GM10266 (cell line): ENCODE measurements around the gene STYXL2.

Experiments used
- DNase-seq: peaks from one replicate; pipeline ENCODE4 v3.0.0; 2012; ENCODE audit errors: extremely low spot score
- TF ChIP-seq, protein P1 (sequence below): IDR thresholded peaks from 2 replicates; pipeline ENCODE4 v1.5.1; 2012; ENCODE audit warnings: mild to moderate bottlenecking, low read depth; ENCODE audit not compliant: control insufficient read depth, insufficient read depth; ENCODE audit errors: missing control alignments

The STYXL2 gene

GRCh38 chr1:167126317-167126716, 32.4 kb downstream of the STYXL2 start:
- DNase-seq = no peak
- TF ChIP-seq, protein P1, sequence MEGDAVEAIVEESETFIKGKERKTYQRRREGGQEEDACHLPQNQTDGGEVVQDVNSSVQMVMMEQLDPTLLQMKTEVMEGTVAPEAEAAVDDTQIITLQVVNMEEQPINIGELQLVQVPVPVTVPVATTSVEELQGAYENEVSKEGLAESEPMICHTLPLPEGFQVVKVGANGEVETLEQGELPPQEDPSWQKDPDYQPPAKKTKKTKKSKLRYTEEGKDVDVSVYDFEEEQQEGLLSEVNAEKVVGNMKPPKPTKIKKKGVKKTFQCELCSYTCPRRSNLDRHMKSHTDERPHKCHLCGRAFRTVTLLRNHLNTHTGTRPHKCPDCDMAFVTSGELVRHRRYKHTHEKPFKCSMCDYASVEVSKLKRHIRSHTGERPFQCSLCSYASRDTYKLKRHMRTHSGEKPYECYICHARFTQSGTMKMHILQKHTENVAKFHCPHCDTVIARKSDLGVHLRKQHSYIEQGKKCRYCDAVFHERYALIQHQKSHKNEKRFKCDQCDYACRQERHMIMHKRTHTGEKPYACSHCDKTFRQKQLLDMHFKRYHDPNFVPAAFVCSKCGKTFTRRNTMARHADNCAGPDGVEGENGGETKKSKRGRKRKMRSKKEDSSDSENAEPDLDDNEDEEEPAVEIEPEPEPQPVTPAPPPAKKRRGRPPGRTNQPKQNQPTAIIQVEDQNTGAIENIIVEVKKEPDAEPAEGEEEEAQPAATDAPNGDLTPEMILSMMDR = no peak

DNA sequence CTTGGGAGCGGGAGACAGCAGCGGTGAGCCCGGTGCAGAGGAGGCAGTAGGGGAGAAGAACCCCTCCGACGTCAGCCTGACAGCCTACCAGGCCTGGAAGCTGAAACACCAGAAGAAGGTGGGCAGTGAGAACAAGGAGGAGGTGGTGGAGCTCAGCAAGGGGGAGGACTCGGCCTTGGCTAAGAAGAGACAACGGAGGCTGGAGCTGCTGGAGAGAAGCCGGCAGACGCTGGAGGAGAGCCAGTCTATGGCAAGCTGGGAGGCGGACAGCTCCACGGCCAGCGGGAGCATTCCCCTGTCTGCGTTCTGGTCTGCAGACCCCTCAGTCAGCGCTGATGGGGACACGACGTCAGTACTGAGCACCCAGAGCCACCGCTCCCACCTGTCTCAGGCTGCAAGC, 32.9 kb downstream of the STYXL2 start:
- TF ChIP-seq, protein P1 = no peak
- DNase-seq = no peak

DNA sequence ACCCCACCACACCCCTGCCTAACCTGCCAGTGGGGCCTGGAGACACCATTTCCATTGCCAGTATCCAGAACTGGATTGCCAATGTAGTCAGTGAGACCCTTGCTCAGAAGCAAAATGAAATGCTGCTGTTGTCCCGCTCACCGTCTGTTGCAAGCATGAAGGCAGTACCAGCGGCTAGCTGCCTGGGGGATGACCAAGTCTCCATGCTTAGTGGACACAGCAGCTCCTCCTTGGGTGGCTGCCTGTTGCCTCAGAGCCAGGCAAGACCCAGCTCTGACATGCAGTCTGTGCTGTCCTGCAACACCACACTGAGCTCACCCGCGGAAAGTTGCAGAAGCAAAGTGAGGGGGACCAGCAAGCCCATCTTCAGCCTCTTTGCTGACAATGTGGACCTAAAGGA, 33.4 kb downstream of the STYXL2 start:
- TF ChIP-seq, protein P1 = no peak
- no peak for DNase-seq

GRCh38 chr1:167127661-167128060, 33.8 kb downstream of the STYXL2 start:
- TF ChIP-seq, protein P1 = no peak
- DNase-seq = no peak

DNA sequence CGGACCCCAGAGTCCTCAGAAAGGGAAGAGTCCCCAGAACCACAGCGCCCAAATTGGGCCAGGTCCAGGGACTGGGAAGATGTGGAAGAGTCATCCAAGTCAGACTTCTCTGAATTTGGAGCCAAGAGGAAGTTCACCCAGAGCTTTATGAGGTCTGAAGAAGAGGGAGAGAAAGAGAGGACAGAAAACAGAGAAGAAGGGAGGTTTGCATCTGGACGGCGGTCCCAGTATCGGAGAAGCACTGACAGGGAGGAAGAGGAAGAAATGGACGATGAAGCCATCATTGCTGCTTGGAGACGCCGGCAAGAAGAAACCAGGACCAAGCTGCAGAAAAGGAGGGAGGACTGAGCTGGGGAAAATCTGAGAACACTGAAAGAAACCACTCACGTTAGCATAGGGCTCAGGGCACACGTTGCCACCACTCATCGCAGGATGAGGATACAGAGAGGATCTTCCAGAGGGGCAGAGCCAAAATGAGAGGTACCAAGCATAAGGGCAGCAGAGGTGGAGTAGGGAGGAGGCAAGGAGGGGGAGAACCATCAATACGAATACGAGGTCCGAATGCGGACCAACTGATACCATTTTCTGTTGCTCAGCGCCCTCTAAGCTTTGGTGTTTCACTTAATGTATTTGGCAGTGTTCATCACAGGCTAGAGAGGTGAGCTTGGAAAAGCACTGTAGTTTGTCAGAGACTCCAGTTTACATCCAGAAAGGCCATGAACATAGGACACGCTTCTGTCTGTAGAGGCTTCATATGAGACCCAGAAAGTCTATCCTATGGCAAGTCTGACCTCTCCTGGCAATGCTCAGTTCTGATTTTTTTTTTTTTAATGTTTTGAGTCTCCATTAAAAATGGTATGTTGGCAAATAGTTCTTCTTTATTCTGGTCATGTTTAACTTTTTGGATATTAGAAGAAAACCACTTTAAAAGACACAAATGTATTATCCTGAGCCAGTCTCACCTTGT, 34.7 kb downstream of the STYXL2 start:
- TF ChIP-seq, protein P1 = no peak
- DNase-seq = no peak

DNA sequence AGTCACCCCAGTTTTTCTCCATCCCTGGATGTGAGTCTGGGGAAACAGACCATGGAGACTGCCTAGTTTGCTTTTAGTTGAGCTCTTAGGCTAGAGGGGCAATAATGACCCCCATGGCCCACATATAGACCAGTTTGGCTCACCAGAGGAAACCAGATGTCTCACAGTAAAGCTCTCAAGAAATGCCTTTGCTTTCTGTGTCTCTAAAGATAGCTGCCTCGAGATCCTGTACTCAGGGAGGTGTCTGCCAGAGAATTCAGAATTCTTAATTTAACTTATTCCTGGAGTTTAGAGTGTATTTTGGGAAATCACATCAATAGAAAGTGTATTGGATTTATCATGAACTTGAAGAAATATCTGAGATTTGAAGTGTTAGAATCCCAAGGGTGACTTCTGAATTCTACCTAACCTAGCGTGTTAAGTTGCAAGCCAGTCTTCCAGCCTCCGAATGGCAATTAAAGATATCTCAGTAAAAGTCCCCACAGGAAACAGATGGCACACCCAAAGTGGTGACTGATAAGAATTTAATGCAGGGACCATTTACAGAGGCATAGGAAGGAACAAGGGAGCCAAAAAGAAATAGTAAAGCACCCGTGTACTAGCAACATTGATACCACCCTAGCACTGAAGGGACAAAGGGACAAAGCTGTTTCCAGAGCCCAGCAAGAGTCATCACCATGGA, 37.1 kb downstream of the STYXL2 start:
- TF ChIP-seq, protein P1 = no peak
- no peak for DNase-seq

DNA sequence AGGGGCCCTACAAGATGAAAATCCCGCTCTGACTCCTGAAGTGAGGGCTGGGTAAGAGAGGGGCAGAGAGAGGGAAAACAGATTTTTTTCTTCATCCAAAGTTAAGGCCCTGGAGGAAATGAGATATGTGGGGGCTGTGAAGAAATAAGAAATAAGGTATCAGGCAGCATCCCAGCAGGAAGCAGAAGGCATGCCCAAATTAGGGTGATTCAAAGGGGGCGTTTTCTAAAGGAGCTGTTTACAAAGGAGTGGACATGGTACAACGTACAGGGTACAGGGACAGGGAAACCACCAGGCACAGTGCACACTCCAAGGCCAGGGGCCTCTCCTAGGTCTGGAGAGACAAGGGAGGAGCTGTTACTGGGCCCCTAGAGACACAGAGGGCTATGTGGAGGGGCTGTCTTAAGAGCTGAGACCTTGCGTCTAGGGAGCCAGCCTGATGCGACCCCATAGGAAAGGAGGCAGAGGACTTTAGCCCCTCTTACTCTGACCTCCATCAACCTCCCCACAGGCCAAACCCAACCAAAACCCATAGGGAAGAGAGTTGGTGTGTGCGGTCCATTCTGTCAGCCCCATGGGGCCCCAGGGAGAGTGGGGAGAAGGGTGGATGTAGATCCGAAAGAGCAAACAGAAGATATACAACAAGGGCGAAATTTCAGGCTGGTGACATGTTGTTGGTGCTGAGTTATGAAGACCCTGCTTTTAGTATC, 38.6 kb downstream of the STYXL2 start:
- no peak for DNase-seq
- TF ChIP-seq, protein P1 = no peak
